Measurements from ENCODE around the gene ADAM22.
A peak's percentile ranks its signal among the peaks of the same experiment; 100 is the strongest.

Gene ADAM22

DNA sequence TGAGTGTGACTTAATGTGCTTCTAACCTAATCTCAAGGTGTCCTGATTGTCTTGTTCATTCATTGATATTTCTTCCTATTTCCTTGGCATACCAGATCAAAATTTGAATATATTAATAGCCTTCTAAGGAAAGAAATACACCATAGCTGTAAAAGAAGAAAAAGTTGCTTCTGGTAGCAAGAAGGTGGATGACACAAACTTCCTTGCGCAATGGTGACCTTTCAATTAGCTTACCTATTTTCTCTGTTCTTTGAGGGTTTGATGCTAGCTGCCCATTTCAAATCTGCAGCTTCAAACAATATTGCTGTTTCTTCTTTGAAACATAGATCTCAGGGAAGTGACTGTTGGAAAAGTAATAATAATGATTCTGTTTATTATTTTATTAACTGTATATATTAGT, 108.8 kb downstream of the ADAM22 start:
- no peak for DNase-seq

- no peak for DNase-seq
Observed at GRCh38 chr7:88044069-88044468, 110.0 kb downstream of the ADAM22 start.

DNA sequence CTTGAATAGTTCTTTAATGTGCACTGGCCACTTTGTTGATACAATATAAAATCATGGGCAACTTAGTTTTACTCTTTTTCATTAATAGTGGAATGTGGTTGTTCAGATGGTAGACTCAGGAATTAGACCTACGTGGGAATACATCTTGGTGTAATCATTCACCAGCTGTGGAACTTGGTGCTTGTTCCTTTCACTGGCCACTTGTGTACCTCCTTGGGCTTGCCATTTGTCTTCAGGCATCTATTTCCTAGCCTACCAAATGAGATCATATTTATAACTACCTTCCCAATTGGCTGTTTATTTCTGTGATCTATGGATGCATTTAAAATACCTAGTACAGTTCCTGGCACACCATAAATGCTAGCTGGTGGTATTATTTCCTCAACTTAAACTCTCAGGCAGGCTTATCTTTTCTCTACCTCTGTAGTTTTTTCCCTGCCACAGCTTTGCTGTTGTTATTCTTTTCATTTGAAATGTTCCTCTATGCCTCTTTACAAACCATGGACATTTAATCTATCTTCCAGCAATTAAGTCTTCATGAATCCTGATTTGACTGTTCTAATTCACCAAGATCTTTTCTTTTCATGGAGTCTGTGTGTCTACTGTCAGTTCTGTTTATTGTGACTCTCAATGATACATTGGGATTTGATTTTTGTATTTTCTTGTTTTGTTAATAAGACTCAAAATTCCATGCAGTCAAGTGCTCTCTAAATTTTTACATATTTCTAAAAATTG, 113.0 kb downstream of the ADAM22 start:
- DNase-seq: no peak

DNA sequence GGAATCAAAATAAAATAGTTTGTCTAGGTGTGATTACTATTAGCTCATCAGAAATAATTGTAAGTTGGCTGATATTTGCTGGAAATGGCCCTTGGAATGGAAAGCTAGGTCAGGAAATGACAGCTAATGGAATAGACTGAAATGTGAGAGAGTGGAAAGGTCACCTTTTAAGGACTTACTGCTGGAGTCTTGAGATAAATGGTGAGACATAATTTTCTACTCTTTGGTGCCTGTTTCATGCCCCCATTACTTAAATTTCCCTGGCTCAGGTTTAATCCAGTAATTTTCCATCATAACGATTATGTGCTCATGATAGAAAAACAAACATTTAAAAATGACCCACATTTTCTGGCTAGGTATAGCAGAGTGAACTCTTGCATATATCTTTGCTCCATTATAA, 123.6 kb downstream of the ADAM22 start:
- no peak for DNase-seq

DNA sequence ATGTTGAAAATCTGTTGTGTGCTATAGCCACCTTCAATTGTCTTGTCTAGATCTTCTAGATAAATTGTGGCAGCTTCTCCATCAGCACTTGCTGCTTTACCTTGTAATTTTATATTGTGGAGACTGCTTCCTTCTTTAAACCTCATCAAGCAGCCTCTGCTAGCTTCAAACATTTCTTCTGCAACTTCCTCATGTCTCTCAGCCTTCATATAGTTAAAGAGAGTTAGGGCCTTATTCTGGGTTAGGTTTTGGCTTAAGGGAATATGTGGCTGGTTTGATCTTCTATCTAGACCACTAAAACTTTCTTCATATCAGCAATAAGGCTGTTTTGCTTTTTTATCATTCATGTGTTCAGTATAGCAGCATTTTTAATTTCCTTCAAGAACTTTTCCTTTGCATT, 128.2 kb downstream of the ADAM22 start:
- DNase-seq: no peak

GRCh38 chr7:88069093-88069492, 135.0 kb downstream of the ADAM22 start:
- no peak for DNase-seq

DNA sequence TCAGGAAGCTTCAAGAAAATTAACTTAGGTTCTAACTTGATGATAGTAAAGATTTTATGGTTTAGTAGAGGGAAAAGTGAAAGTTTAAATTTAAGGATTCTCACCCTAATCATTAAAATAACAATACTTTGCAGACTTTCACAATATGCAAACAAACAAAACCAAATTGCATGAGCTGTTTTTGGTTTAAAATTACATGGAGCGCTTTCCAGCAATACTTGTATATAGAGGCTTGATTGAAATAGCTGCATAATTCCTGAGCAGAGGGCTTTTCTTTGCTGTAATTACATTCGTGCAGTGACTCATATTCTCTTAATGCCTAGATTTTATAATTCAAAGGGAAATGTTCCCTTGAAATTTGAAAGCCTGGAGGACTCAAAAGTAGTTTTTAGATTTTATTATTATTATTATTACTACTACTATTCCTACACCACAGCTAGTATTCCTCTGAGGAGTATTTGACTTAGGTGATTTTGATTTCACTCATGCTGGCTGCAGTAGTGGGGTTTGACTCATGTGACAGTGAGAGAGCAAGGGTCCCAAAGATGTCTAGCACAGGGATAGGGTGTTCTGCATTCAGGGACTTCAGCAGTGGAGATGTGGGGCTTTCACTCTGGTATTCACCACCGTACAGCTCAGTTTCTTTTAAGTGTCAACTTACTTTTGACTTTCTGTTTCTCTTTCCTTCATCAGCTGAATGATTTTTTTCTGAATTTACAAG, 138.1 kb downstream of the ADAM22 start:
- no peak for DNase-seq

DNA sequence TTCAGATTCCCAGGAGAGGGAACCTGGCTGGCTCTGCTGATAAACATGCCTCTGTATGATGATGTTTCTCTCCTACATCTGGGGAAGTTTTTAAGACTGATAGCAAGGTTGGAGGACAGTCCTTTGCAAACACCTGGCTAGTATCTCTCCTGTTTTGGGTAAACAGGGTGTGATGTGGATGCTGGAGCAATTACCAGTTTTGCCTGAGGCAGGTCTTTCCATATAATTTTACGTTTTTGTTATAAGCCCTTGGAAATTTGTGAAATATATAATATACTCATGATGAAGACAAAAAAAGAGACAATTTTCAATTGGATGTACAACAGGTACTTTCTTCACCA, 138.6 kb downstream of the ADAM22 start:
- DNase-seq: no peak

DNA sequence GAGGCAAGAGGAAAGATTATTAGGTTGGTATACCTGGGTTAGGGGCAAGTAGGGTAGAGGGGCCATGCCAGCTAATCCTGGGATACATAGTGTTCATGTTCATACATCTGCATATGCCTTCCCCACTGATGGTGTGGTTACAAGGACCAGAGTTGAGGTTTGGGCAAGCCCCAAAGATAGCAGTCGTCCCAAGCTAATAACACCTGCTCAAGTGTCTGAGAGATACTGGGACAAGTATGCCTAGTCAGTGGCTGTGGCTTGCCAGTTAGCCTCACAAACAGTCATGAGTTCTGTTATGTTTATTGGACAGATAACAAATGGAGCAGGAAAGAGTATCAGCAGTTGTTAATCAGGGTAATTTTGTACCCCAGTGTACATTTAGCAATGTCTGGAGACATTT, 139.6 kb downstream of the ADAM22 start:
- no peak for DNase-seq

DNA sequence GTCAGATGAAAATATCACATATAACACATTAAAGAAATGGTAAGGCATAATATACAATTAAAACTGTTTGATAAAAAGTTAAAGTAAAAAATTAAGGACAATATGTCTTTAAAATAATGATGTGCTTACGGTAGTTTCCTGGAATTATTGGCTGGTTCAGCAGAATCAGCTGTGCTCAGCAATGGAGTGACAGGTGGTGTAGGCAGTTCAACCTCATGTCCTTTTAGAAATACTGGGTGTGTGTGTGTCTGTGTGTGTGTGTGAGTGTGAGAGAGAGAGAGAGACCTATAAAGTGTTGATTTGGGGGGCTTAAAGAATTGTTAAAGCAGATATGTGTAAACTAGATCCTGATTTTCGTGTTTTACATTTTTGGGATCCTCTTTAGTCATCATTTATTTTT, 141.2 kb downstream of the ADAM22 start:
- DNase-seq: no peak

DNA sequence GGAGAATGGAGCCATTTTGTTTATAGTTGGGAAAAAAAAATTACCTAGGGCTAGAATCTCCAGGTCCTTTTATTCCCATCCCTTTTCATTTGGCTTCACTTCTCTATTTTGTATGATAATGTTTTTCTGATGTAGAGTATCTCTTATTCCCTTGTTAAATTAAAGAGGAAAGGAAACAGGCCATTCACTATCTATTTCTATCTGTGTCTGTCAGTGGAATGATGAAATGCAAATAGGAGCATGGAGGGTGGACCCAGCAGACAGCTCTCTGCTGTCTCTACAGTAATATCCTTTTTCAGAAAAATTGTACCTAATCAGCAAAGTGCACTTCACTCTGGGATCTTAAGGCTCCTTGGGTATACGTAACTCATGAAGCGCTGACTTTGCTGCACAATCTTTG, 149.8 kb downstream of the ADAM22 start:
- DNase-seq: no peak

- DNase-seq: no peak
Observed at GRCh38 chr7:88089561-88089960, 155.5 kb downstream of the ADAM22 start.

DNA sequence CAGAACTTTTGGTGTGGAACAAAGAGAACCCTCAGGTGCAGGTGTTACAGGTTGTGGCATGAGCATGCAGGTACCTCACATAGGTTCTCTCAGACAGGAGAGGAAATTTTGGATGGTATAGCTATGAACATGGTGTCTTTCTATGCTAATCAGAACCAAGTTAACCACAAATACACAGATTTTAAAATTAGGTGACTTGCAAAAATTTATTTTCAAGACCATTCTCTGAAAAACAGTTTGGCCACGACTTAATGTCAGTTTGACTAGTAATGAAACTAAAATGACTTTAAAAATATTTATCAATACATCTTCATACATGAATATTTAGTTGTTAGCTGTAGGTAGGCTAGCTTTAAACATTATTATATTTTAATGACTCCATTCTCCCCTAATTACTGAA, 156.2 kb downstream of the ADAM22 start:
- no peak for DNase-seq

DNA sequence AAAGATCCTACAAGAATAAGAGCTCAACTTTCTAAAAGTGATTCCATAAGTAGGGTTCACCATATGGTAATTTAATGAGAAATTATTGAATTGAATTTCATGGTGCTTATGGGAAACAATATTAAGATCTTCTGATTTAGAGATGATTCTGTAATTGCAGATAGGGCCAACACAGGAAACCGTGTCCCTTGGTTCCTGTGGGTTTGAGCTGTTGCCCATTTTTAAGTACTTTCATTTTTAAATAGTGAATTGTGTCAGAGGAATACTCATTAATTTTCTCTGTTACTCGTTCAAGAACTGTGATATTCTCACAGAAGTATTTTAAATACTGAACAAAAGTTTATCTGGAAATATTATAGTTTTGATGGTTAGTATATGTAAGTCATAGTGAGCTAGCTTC, 156.6 kb downstream of the ADAM22 start:
- no peak for DNase-seq

DNA sequence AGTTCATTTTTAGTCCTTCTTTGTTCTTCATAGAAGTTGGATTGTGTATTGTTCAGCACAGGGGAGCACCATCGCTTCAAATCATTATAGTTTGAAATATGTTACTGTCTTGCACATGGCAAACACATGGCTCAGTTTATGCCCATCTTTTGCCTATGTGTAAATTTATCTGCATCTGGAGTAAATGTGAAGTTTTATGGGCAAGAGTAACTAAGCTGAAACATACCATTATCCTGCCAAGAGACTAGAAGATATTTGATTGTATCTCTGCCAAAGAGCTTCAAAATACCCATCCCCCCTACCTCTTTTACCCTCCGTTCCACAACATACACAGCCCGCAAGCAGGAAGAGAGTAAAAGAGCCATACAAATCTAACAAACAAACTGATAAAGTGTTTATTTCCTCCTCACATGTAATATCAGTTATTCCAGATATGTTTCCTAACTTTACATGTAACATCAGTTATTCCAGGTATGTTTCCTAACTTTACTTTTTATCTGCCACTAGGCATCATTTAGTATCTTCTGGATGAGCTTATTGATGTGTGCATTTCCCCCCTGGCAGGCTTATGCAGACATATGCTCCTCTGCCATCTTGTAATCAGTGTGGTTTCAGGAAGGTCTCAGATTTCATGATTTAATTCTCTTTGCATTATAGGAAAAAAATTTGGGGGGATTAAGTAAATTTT, 158.1 kb downstream of the ADAM22 start:
- DNase-seq: no peak

GRCh38 chr7:88092676-88092999, 158.6 kb downstream of the ADAM22 start:
- DNase-seq: no peak

- no peak for DNase-seq
Observed at GRCh38 chr7:88101769-88102168, 167.7 kb downstream of the ADAM22 start.

GRCh38 chr7:88102675-88103074, 168.6 kb downstream of the ADAM22 start:
- DNase-seq: no peak

DNA sequence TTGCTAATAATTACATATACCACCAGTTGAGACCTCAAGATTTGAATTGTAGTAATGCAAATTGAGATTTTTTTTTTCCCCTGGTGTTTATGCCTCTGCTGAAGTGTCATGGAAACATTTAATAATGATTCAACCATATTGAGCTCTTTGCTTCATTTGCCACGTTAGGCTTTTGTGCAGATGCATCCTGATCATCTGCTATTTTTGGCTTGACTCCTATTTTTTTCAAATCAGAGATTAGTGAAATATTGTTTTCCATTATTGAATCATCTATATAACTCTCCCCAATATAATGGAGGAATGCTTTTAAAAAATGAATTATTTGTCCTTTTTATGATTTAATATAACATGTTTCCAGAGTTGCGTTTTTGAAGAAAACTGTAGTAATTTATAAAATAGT, 170.7 kb downstream of the ADAM22 start:
- DNase-seq: no peak

DNA sequence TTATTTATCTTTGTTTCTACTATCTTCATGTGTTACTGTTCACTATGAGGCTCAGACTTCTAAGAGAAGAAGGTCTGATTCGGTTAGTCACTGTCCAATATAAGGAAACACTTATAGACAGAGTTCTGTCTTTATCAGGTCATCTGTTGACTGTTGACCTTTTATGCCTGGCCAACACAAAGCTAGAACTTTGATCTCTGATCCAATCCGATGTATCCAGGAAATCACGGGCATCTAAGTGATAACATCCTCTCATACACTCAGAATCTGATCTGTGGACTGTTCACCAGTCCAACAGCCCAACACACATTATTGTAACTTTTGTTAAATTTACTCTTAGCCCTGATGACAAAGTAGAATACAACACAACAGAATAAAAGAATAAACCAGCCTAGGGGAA, 171.2 kb downstream of the ADAM22 start:
- no peak for DNase-seq

DNA sequence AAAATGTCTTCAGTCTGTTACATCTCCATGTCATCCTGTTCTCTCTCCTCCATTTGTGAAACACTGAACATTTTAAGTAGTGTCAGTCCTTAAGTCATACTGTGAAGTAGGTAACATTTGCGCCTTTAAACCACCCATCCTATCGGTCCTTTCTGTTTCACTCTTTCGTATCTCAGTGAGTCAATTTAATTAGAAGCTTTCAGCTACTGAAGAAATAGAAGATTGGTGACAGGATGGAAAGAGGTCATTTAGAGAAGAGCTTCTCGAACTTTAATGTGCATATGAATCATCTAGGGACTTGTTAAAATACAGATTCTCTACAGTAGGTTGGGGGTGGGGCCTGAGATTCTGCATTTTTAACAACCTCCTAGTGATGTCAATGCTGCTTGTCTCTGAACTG, 172.4 kb downstream of the ADAM22 start:
- DNase-seq: no peak

GRCh38 chr7:88109612-88110011, 175.6 kb downstream of the ADAM22 start:
- DNase-seq: no peak

DNA sequence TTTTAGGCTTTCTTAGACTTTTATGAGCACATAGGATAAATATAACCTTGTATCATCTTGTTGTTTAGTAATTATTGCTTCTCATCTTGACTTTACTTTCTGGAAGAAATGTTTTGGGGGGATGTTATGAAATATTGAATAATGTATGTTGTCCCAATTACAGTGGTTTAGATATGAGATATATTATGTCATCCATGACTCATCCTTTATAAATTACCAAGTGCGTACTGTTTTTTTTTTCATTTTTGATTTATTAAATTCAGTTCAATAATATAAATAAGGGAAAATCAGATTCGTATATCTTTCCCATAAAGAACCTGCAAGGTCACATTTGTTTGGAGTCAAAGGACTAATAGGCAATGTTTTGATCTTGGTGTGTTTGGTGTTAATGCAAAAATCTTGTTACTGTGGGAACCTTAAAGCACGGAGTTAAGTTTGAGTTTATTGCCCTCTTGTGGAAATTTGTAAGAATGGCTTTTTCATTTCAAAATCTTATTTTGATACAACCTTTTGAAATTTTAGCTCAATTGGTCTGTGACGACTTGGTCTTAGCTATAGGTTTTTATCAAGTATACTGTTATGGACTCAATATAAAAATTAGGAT, 177.2 kb downstream of the ADAM22 start:
- DNase-seq: peak in 3 of 4 experiments; percentile 9 to 63 (median 58)

- no peak for DNase-seq
Observed at GRCh38 chr7:88111954-88112471, 178.0 kb downstream of the ADAM22 start.
